ENCODE data around the gene DIPK2A. TPM values are rescaled to one million over a fixed set of nuclear protein-coding genes. Genes with fewer than 3 reads are reported as not detected.

Gene DIPK2A
- total and polyA plus RNA-seq, 2 donors (not counting 3 experiments of a cell fraction or from before 2014, with no cell fraction given), result 18.9 to 43.0 TPM

DNA sequence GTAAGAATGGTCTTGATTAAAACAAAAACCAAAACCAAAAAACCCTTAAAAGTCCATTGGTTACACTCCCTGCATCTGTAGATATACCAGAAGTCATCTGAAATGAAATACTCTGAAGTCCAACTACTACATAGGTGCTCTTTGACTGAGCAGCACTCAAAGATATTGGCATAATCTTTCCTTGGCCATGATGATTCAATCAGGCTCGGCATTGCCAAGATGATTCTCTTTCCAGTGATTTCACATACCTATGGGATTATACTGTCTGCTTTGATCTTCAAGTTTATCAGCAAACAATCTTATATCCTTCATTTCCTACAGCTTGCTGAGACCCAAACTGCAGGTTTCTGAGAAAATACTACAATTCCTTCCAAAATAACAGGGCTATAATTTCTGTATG, 35.9 kb upstream of the DIPK2A start:
- H3K9ac ChIP-seq (replicated peaks; ENCODE audit: extremely low read depth, insufficient read depth, low read length), result no peak overlapping the region
- DNase-seq (ENCODE audit: low read depth, low spot score) (no peak), FAIRE-seq (no peak)
- TF ChIP-seq FOS (IDR thresholded peaks at IDR 0.05; ENCODE audit: borderline replicate concordance, insufficient read depth, low read length), result no peak
- no peak for TF ChIP-seq GATA2 (IDR thresholded peaks at IDR 0.05; ENCODE audit: insufficient read depth, insufficient read length, low read depth, low read length)
- TF ChIP-seq POLR2AphosphoS5 (IDR thresholded peaks at IDR 0.05; ENCODE audit: insufficient read depth, low read depth, low read length), result no peak
- no peak for TF ChIP-seq EZH2 (IDR thresholded peaks at IDR 0.05; ENCODE audit: borderline replicate concordance, low read depth, low read length, severe bottlenecking)
- TF ChIP-seq, protein P1, sequence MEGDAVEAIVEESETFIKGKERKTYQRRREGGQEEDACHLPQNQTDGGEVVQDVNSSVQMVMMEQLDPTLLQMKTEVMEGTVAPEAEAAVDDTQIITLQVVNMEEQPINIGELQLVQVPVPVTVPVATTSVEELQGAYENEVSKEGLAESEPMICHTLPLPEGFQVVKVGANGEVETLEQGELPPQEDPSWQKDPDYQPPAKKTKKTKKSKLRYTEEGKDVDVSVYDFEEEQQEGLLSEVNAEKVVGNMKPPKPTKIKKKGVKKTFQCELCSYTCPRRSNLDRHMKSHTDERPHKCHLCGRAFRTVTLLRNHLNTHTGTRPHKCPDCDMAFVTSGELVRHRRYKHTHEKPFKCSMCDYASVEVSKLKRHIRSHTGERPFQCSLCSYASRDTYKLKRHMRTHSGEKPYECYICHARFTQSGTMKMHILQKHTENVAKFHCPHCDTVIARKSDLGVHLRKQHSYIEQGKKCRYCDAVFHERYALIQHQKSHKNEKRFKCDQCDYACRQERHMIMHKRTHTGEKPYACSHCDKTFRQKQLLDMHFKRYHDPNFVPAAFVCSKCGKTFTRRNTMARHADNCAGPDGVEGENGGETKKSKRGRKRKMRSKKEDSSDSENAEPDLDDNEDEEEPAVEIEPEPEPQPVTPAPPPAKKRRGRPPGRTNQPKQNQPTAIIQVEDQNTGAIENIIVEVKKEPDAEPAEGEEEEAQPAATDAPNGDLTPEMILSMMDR (IDR thresholded peaks at IDR 0.05; ENCODE audit: extremely low read depth in 1 of 2, insufficient read depth in 1 of 2, low read depth in 1 of 2, low read length in 2 of 2), result no peak
- TF ChIP-seq MYC (IDR thresholded peaks at IDR 0.05; ENCODE audit: low read depth, low read length), result no peak
- no peak for TF ChIP-seq JUN (IDR thresholded peaks at IDR 0.05; ENCODE audit: borderline replicate concordance, insufficient read depth, insufficient read length, low read depth)
- TF ChIP-seq, protein P2, sequence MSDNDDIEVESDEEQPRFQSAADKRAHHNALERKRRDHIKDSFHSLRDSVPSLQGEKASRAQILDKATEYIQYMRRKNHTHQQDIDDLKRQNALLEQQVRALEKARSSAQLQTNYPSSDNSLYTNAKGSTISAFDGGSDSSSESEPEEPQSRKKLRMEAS (IDR thresholded peaks at IDR 0.05; ENCODE audit: insufficient read depth, insufficient read length), result no peak
- no peak for TF ChIP-seq POLR2A (IDR thresholded peaks at IDR 0.05; ENCODE audit: low read depth, low read length)
- H3K36me3 ChIP-seq (ENCODE audit: control insufficient read depth in 2 of 2, extremely low read depth in 1 of 2, insufficient read depth in 2 of 2, low read length in 2 of 2), result no peaks in the 10 kb centered on the region
- POLR2A ChIA-PET, result no interaction called here
- CTCF ChIA-PET, result no interaction called here
- H4K20me1 ChIP-seq (replicated peaks; ENCODE audit: control insufficient read depth, extremely low read depth, insufficient read depth, low read length), result no peaks in the 10 kb centered on the region
- H3K9me1 ChIP-seq (replicated peaks; ENCODE audit: control insufficient read depth, extremely low read depth, insufficient read depth, low read length), result no peaks in the 10 kb centered on the region
- no TSS peak for BruUV-seq (replicated peaks)
- H3K4me3 ChIP-seq (replicated peaks in 1 of 3; ENCODE audit: insufficient read depth in 1 of 3, low read depth in 1 of 3, low read length in 3 of 3), result no peak overlapping the region
- dilution Hi-C loops (cut with MboI; ENCODE audit: extremely low pct_ligation_motif_present, low sequenced_read_pairs), result no loop called here
- no peak overlapping the region for H3K4me2 ChIP-seq (ENCODE audit: insufficient read depth, low read length)
- H3K9me3 ChIP-seq (replicated peaks; ENCODE audit: control insufficient read depth, insufficient read depth, low read length), result no peaks in the 10 kb centered on the region
- no peak overlapping the region for H2AFZ ChIP-seq (ENCODE audit: low read depth, low read length)
- H3K27ac ChIP-seq (ENCODE audit: insufficient read depth, low read depth, low read length), result no peak overlapping the region
- intact Hi-C loops (cut with micrococcal nuclease), result no loop called here
- peaks cover 0 to 2% of the 10 kb centered on the region in 2 experiments for H3K27me3 ChIP-seq (ENCODE audit: control insufficient read depth in 2 of 2, insufficient read depth in 2 of 2, low read length in 2 of 2)
- no peaks in the 10 kb centered on the region for H3K4me1 ChIP-seq (ENCODE audit: control insufficient read depth, extremely low read depth, insufficient read depth, low read length)
- no peaks in the 10 kb centered on the region for H3K79me2 ChIP-seq (ENCODE audit: control insufficient read depth, insufficient read depth, low read length)
